DOHH2 (cell line): ENCODE measurements around the gene RGMA.

Experiments
- H3F3A ChIP-seq: fragments of 200-600 bp; sonication (generic), shearing (Covaris generic); 2 replicates; pipeline ENCODE4 v1.6.0; 2016; ENCODE audit warnings: antibody characterized with exemption, mild to moderate bottlenecking; ENCODE audit not compliant: control insufficient read depth, insufficient read depth
- H3K27ac ChIP-seq: fragments of 200-600 bp; sonication (generic); 2 replicates; pipeline ENCODE4 v1.5.1; 2014; ENCODE audit warnings: low read depth, mild to moderate bottlenecking, low read length, moderate library complexity
- H3K27me3 ChIP-seq: fragments of 200-600 bp; sonication (generic); 2 replicates; pipeline ENCODE4 v1.6.1; 2014; ENCODE audit warnings: mild to moderate bottlenecking, low read length, mixed read lengths; ENCODE audit not compliant: control insufficient read depth
- H3K36me3 ChIP-seq: fragments of 200-600 bp; sonication (generic); 2 replicates; pipeline ENCODE4 v1.6.1; 2014; ENCODE audit warnings: mild to moderate bottlenecking, low read length, moderate library complexity, mixed read lengths; ENCODE audit not compliant: control insufficient read depth
- H3K4me1 ChIP-seq: fragments of 200-600 bp; sonication (generic); 2 replicates; pipeline ENCODE4 v1.6.1; 2014; ENCODE audit warnings: mild to moderate bottlenecking, low read length, mixed read lengths; ENCODE audit not compliant: control insufficient read depth
- H3K4me2 ChIP-seq: fragments of 200-600 bp; sonication (generic); 2 replicates; pipeline ENCODE4 v1.6.0; 2014; ENCODE audit warnings: mild to moderate bottlenecking, low read length, moderate library complexity
- H3K4me3 ChIP-seq: fragments of 200-600 bp; sonication (generic); 2 replicates; pipeline ENCODE4 v1.5.1; 2014; ENCODE audit warnings: mild to moderate bottlenecking, low read length, mixed read lengths
- H3K79me2 ChIP-seq: fragments of 200-600 bp; sonication (generic); 2 replicates; pipeline ENCODE4 v1.6.1; 2014; ENCODE audit warnings: mild to moderate bottlenecking, low read length, mixed read lengths; ENCODE audit not compliant: control insufficient read depth
- H3K9me2 ChIP-seq: fragments of 200-600 bp; sonication (generic); replicated peaks from 2 replicates; pipeline ENCODE4 v1.6.1; 2014; ENCODE audit warnings: mild to moderate bottlenecking, low read length, mixed read lengths; ENCODE audit not compliant: control insufficient read depth
- H3K9me3 ChIP-seq: fragments of 200-600 bp; sonication (generic); 2 replicates; pipeline ENCODE4 v1.6.1; 2014; ENCODE audit warnings: antibody characterized with exemption, low read length, mixed read lengths; ENCODE audit not compliant: control insufficient read depth, insufficient read depth
- H4K20me1 ChIP-seq: fragments of 200-600 bp; sonication (generic); 2 replicates; pipeline ENCODE4 v1.6.0; 2014; ENCODE audit warnings: low read depth, mild to moderate bottlenecking, antibody characterized with exemption, low read length, moderate library complexity; ENCODE audit not compliant: control insufficient read depth, insufficient read depth
- CTCF ChIP-seq: fragments of 200-600 bp; sonication (generic); IDR thresholded peaks from one replicate; pipeline ENCODE4 v1.5.1; 2014; ENCODE audit warnings: antibody characterized with exemption, mild to moderate bottlenecking, low read depth, low read length; ENCODE audit not compliant: poor library complexity, severe bottlenecking
- EZH2phosphoT487 ChIP-seq: fragments of 200-600 bp; sonication (generic); IDR thresholded peaks from 2 replicates; pipeline ENCODE4 v1.6.1; 2017; ENCODE audit warnings: borderline replicate concordance, mild to moderate bottlenecking, antibody characterized with exemption, low read length, moderate library complexity, mixed read lengths

The RGMA gene

GRCh38 chr15:93093765-93094164 is 4.8 kb upstream of the RGMA start:
- H3K9me2 ChIP-seq: no peaks in the 10 kb centered on the region
- no peaks in the 10 kb centered on the region for H3F3A ChIP-seq
- H3K9me3 ChIP-seq: no peaks in the 10 kb centered on the region
- H3K36me3 ChIP-seq: no peaks in the 10 kb centered on the region
- TF ChIP-seq CTCF (no peak), EZH2phosphoT487 (no peak)
- H3K4me3 ChIP-seq: no peak overlapping the region
- H3K27me3 ChIP-seq: peaks cover 7% of the 10 kb centered on the region
- no peaks in the 10 kb centered on the region for H3K4me1 ChIP-seq
- H3K4me2 ChIP-seq: no peak overlapping the region
- no peaks in the 10 kb centered on the region for H4K20me1 ChIP-seq
- H3K27ac ChIP-seq: no peak overlapping the region
- H3K79me2 ChIP-seq: no peaks in the 10 kb centered on the region

GRCh38 chr15:93091465-93091864 is 2.5 kb upstream of the RGMA start:
- H3K27ac ChIP-seq: no peak overlapping the region
- H3K9me3 ChIP-seq: no peaks in the 10 kb centered on the region
- H3K4me1 ChIP-seq: no peaks in the 10 kb centered on the region
- H3K79me2 ChIP-seq: no peaks in the 10 kb centered on the region
- peaks cover 21% of the 10 kb centered on the region for H3K27me3 ChIP-seq
- TF ChIP-seq EZH2phosphoT487 (no peak), CTCF (no peak)
- H3K36me3 ChIP-seq: no peaks in the 10 kb centered on the region
- no peaks in the 10 kb centered on the region for H3K9me2 ChIP-seq
- no peak overlapping the region for H3K4me2 ChIP-seq
- no peaks in the 10 kb centered on the region for H4K20me1 ChIP-seq
- no peak overlapping the region for H3K4me3 ChIP-seq
- no peaks in the 10 kb centered on the region for H3F3A ChIP-seq

- no peaks in the 10 kb centered on the region for H3K79me2 ChIP-seq
- TF ChIP-seq EZH2phosphoT487: no peak
- no peak for TF ChIP-seq CTCF
- H3F3A ChIP-seq: no peaks in the 10 kb centered on the region
- peaks cover 23% of the 10 kb centered on the region for H3K27me3 ChIP-seq
- H3K4me2 ChIP-seq: no peak overlapping the region
- no peaks in the 10 kb centered on the region for H3K36me3 ChIP-seq
- H3K9me2 ChIP-seq: no peaks in the 10 kb centered on the region
- no peaks in the 10 kb centered on the region for H3K4me1 ChIP-seq
- H3K27ac ChIP-seq: no peak overlapping the region
- H3K4me3 ChIP-seq: no peak overlapping the region
- no peaks in the 10 kb centered on the region for H4K20me1 ChIP-seq
- H3K9me3 ChIP-seq: no peaks in the 10 kb centered on the region
These were observed 805 bp upstream of the RGMA start for GRCh38 chr15:93089727-93090305.
